Loucy (cell line): ENCODE results near the gene SLC38A3.

ENCODE experiments used
- H2AFZ ChIP-seq: fragments of 200-600 bp; sonication (generic); 2 replicates; pipeline ENCODE4 v1.6.0; 2016; ENCODE audit warnings: antibody characterized with exemption, mild to moderate bottlenecking, low read length, moderate library complexity
- H3F3A ChIP-seq: fragments of 200-600 bp; 2 replicates; pipeline ENCODE4 v1.6.0; 2016; ENCODE audit warnings: antibody characterized with exemption, low read depth, mild to moderate bottlenecking
- H3K27me3 ChIP-seq: fragments of 200-600 bp; sonication (generic); 2 replicates; pipeline ENCODE4 v1.6.1; 2014; ENCODE audit warnings: low read length, mild to moderate bottlenecking; ENCODE audit not compliant: insufficient read depth, poor library complexity, severe bottlenecking
- H3K36me3 ChIP-seq: fragments of 200-600 bp; sonication (generic); 2 replicates; pipeline ENCODE4 v1.6.1; 2016; ENCODE audit warnings: low read length; ENCODE audit not compliant: insufficient read depth
- H3K4me1 ChIP-seq: fragments of 200-600 bp; sonication (generic); 2 replicates; pipeline ENCODE4 v1.5.1; 2014; ENCODE audit warnings: low read length, mild to moderate bottlenecking; ENCODE audit not compliant: insufficient read depth, poor library complexity, severe bottlenecking
- H3K4me2 ChIP-seq: fragments of 200-600 bp; sonication (generic); 2 replicates; pipeline ENCODE4 v1.6.0; 2014; ENCODE audit warnings: antibody characterized with exemption, low read length, low read depth, mild to moderate bottlenecking; ENCODE audit not compliant: poor library complexity, severe bottlenecking
- H3K4me3 ChIP-seq: fragments of 200-600 bp; sonication (generic); 2 replicates; pipeline ENCODE4 v1.5.1; 2014; ENCODE audit warnings: low read length, mild to moderate bottlenecking, mixed read lengths; ENCODE audit not compliant: poor library complexity, severe bottlenecking
- H3K79me2 ChIP-seq: fragments of 200-600 bp; sonication (generic); 2 replicates; pipeline ENCODE4 v1.6.1; 2014; ENCODE audit warnings: low read length; ENCODE audit not compliant: insufficient read depth
- H3K9ac ChIP-seq: fragments of 200-600 bp; sonication (generic); 2 replicates; pipeline ENCODE4 v1.6.0; 2014; ENCODE audit warnings: mild to moderate bottlenecking, low read depth, low read length, moderate library complexity; ENCODE audit not compliant: poor library complexity, severe bottlenecking
- H3K9me2 ChIP-seq: fragments of 200-600 bp; sonication (generic); replicated peaks from 2 replicates; pipeline ENCODE4 v1.6.1; 2016; ENCODE audit warnings: low read depth, low read length, mixed read lengths
- H3K9me3 ChIP-seq: fragments of 200-600 bp; sonication (generic); 2 replicates; pipeline ENCODE4 v1.6.1; 2014; ENCODE audit warnings: mild to moderate bottlenecking, antibody characterized with exemption, low read length, low read depth; ENCODE audit not compliant: insufficient read depth
- H4K20me1 ChIP-seq: fragments of 200-600 bp; sonication (generic); 2 replicates; pipeline ENCODE4 v1.6.0; 2014; ENCODE audit warnings: antibody characterized with exemption, low read length, mild to moderate bottlenecking; ENCODE audit not compliant: insufficient read depth, poor library complexity, severe bottlenecking
- EZH2phosphoT487 ChIP-seq: fragments of 200-600 bp; IDR thresholded peaks from 2 replicates; pipeline ENCODE4 v1.6.1; 2018; ENCODE audit warnings: antibody characterized with exemption, mild to moderate bottlenecking, moderate library complexity, borderline replicate concordance
- TF ChIP-seq, protein P1 (sequence below): fragments of 200-600 bp; sonication (generic); conservative IDR thresholded peaks from 2 replicates; pipeline ENCODE4 v1.5.1; 2014; ENCODE audit warnings: mild to moderate bottlenecking, antibody characterized with exemption, low read length

SLC38A3 gene

DNA sequence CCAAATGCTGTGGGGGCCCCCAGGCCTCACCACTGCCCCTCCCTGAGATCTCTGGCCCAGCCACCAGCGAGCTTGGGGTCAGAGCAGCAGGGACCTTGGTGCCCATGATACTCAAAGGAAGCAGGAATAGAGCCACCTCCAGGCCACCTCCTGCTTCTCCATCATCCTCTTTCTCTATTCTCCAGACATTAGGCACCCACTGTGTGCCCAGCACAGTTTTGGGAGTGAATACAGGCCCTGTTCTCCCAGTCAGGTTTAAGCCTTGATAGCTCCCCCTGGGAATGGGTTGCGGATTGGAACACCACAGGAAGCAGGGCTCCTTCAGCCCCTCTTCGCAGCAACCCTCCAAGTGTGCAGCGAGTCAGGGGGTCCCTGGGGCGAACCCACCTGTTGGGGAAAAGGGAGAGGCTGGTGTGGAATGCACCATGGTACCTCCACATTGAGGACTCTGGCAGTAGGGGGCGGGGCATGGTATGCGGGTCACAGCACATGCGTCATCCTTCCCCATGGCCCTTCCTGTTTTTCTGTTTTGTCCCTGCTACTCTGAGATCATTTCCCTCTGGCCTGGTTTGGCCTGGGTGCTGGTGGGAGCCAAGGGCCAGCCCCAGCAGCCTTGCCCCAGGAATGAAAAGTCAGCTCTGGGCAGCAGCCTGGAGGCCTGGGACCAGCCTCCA is 49.6 kb downstream of the SLC38A3 start:
- Histone ChIP-seq H3K9me2 (no peaks in the 10 kb centered on the region), H3K9me3 (no peaks in the 10 kb centered on the region), H2AFZ (no peak overlapping the region), H3K27me3 (no peaks in the 10 kb centered on the region), H3K9ac (no peak overlapping the region), H3K4me3 (no peak overlapping the region), H3K4me2 (no peak overlapping the region), H4K20me1 (peaks cover 40% of the 10 kb centered on the region), H3K4me1 (peaks cover 2% of the 10 kb centered on the region), H3F3A (peaks cover 4% of the 10 kb centered on the region; the same call in 1 of the 2 replicates), H3K79me2 (peaks cover 40% of the 10 kb centered on the region), H3K36me3 (peaks cover 92% of the 10 kb centered on the region; the same call in 1 of the 2 replicates)
- no peak for TF ChIP-seq EZH2phosphoT487
- TF ChIP-seq, protein P1, sequence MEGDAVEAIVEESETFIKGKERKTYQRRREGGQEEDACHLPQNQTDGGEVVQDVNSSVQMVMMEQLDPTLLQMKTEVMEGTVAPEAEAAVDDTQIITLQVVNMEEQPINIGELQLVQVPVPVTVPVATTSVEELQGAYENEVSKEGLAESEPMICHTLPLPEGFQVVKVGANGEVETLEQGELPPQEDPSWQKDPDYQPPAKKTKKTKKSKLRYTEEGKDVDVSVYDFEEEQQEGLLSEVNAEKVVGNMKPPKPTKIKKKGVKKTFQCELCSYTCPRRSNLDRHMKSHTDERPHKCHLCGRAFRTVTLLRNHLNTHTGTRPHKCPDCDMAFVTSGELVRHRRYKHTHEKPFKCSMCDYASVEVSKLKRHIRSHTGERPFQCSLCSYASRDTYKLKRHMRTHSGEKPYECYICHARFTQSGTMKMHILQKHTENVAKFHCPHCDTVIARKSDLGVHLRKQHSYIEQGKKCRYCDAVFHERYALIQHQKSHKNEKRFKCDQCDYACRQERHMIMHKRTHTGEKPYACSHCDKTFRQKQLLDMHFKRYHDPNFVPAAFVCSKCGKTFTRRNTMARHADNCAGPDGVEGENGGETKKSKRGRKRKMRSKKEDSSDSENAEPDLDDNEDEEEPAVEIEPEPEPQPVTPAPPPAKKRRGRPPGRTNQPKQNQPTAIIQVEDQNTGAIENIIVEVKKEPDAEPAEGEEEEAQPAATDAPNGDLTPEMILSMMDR = no peak

DNA sequence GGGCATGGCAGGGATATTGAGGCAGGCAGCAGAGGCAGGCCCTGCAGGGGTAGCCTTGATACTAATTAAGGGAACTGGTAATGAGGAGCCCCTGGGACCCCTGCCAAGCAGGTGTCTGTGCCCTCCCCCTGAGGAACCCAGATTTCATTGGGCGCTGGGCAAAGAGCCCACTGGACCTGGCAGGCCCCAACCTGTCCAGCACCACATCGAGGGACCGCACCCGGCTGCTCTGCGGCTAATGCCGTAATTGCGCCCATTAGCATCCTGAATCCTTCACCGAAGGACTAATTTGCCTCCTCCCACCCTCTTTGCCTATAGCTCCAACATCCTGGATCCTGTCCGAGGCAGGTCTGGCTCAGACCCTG is 50.2 kb downstream of the SLC38A3 start:
- no peak overlapping the region for H3K4me3 ChIP-seq
- H3K79me2 ChIP-seq = peaks cover 35% of the 10 kb centered on the region
- no peak overlapping the region for H3K4me2 ChIP-seq
- no peaks in the 10 kb centered on the region for H3K27me3 ChIP-seq
- TF ChIP-seq, protein P1 = no peak
- no peak for TF ChIP-seq EZH2phosphoT487
- H3K4me1 ChIP-seq = peaks cover 3% of the 10 kb centered on the region
- no peak overlapping the region for H2AFZ ChIP-seq
- H4K20me1 ChIP-seq = peaks cover 35% of the 10 kb centered on the region
- peaks cover 4% of the 10 kb centered on the region; the same call in 1 of the 2 replicates for H3F3A ChIP-seq
- peaks cover 87% of the 10 kb centered on the region; the same call in 1 of the 2 replicates for H3K36me3 ChIP-seq
- H3K9me2 ChIP-seq = no peaks in the 10 kb centered on the region
- H3K9me3 ChIP-seq = no peaks in the 10 kb centered on the region
- no peak overlapping the region for H3K9ac ChIP-seq

DNA sequence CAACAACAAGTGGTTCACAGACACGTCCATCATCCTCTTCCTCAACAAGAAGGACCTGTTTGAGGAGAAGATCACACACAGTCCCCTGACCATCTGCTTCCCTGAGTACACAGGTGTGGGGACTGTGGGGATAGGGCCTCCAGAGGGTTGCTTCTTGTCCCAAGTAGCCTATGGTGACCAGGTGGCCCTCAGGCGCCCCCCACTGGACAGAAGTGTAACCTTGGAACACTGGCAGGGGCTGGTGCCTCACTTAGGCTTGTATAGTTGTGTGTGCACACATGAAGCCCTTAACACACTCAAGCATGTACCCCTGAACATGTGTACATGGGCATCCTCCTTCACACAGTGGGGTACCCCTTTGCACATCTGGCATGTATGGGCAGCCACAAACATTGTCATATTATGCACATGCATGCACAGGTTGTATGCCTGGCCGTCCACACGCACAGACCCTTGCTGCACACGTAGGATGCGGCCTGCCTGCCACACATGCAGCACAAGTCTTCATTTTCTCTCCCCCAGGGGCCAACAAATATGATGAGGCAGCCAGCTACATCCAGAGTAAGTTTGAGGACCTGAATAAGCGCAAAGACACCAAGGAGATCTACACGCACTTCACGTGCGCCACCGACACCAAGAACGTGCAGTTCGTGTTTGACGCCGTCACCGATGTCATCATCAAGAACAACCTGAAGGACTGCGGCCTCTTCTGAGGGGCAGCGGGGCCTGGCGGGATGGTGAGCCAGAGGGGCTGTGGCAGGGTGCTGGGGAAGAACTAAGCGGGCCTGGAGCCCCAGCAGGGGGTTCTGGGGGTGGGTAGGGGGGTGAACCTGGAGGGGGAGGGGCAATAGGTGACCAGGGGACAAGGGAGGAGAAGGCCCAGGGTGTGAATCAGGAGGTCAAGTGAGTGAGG is 52.2 kb downstream of the SLC38A3 start:
- Histone ChIP-seq H3K4me1 (peaks cover 13% of the 10 kb centered on the region), H4K20me1 (peaks cover 16% of the 10 kb centered on the region), H3F3A (peaks cover 4% of the 10 kb centered on the region; the same call in 1 of the 2 replicates), H3K4me2 (no peak overlapping the region), H3K9me2 (no peaks in the 10 kb centered on the region), H3K79me2 (peaks cover 26% of the 10 kb centered on the region), H3K9ac (no peak overlapping the region), H2AFZ (no peak overlapping the region), H3K9me3 (no peaks in the 10 kb centered on the region), H3K4me3 (no peak overlapping the region), H3K36me3 (peaks cover 70% of the 10 kb centered on the region; the same call in 1 of the 2 replicates), H3K27me3 (no peaks in the 10 kb centered on the region)
- TF ChIP-seq, protein P1 = peak; percentile 80
- no peak for TF ChIP-seq EZH2phosphoT487
